Measurements from ENCODE around the gene BABAM1. TPM values are rescaled to one million over a fixed set of nuclear protein-coding genes. Genes with fewer than 3 reads are reported as not detected.

BABAM1 gene
- total RNA-seq, 4 donors from 2014 or later: 54.6 to 66.8 (median 63.7) TPM

GRCh38 chr19:17283504-17283996 is 16.3 kb downstream of the BABAM1 start:
- 100% methylated on average over 4 of the region's 7 CpGs for WGBS
- TF ChIP-seq POLR2A (IDR thresholded peaks at IDR 0.05): no peak
- TF ChIP-seq EP300 (IDR thresholded peaks at IDR 0.05): no peak
- TF ChIP-seq CTCF (IDR thresholded peaks at IDR 0.05): no peak
- TF ChIP-seq POLR2AphosphoS5 (IDR thresholded peaks at IDR 0.05): no peak
- Histone ChIP-seq H3K27ac (no peak overlapping the region), H3K9me3 (no peaks in the 10 kb centered on the region), H3K27me3 (peaks cover 14% of the 10 kb centered on the region), H3K4me3 (no peak overlapping the region), H3K36me3 (peaks cover 4% of the 10 kb centered on the region), H3K4me1 (peaks cover 18% of the 10 kb centered on the region)
- no peak for DNase-seq (ENCODE audit: low spot score in 2 of 2)

GRCh38 chr19:17285415-17286135 is 18.3 kb downstream of the BABAM1 start:
- no peak overlapping the region for H3K27ac ChIP-seq
- no peak for TF ChIP-seq CTCF (IDR thresholded peaks at IDR 0.05)
- TF ChIP-seq POLR2A (IDR thresholded peaks at IDR 0.05): no peak
- no peak for TF ChIP-seq POLR2AphosphoS5 (IDR thresholded peaks at IDR 0.05)
- TF ChIP-seq EP300 (IDR thresholded peaks at IDR 0.05): no peak
- 95% methylated on average over 18 of the region's 18 CpGs for WGBS
- peaks cover 14% of the 10 kb centered on the region for H3K27me3 ChIP-seq
- H3K4me3 ChIP-seq: no peak overlapping the region
- no peaks in the 10 kb centered on the region for H3K36me3 ChIP-seq
- H3K9me3 ChIP-seq: no peaks in the 10 kb centered on the region
- DNase-seq (ENCODE audit: low spot score in 2 of 2): no peak
- H3K4me1 ChIP-seq: peaks cover 18% of the 10 kb centered on the region

GRCh38 chr19:17286263-17286662 is 19.0 kb downstream of the BABAM1 start:
- Histone ChIP-seq H3K4me1 (peaks cover 15% of the 10 kb centered on the region), H3K27ac (no peak overlapping the region), H3K36me3 (no peaks in the 10 kb centered on the region), H3K9me3 (no peaks in the 10 kb centered on the region), H3K4me3 (no peak overlapping the region), H3K27me3 (peaks cover 13% of the 10 kb centered on the region)
- no peak for DNase-seq (ENCODE audit: low spot score in 2 of 2)
- TF ChIP-seq POLR2A (IDR thresholded peaks at IDR 0.05) (no peak), EP300 (IDR thresholded peaks at IDR 0.05) (no peak), POLR2AphosphoS5 (IDR thresholded peaks at IDR 0.05) (no peak), CTCF (IDR thresholded peaks at IDR 0.05) (no peak)
- WGBS: 93% methylated on average over 5 of the region's 11 CpGs

GRCh38 chr19:17286752-17287151 is 19.5 kb downstream of the BABAM1 start:
- no peak for DNase-seq (ENCODE audit: low spot score in 2 of 2)
- no peak for TF ChIP-seq CTCF (IDR thresholded peaks at IDR 0.05)
- TF ChIP-seq EP300 (IDR thresholded peaks at IDR 0.05): no peak
- TF ChIP-seq POLR2AphosphoS5 (IDR thresholded peaks at IDR 0.05): no peak
- no peak for TF ChIP-seq POLR2A (IDR thresholded peaks at IDR 0.05)
- H3K4me3 ChIP-seq: no peak overlapping the region
- no peaks in the 10 kb centered on the region for H3K9me3 ChIP-seq
- peaks cover 10% of the 10 kb centered on the region for H3K4me1 ChIP-seq
- 95% methylated on average over 8 of the region's 9 CpGs for WGBS
- H3K27me3 ChIP-seq: peaks cover 8% of the 10 kb centered on the region
- H3K27ac ChIP-seq: no peak overlapping the region
- no peaks in the 10 kb centered on the region for H3K36me3 ChIP-seq

GRCh38 chr19:17289489-17289888 is 22.2 kb downstream of the BABAM1 start:
- Histone ChIP-seq H3K27ac (no peak overlapping the region), H3K27me3 (no peaks in the 10 kb centered on the region), H3K4me1 (peaks cover 14% of the 10 kb centered on the region), H3K4me3 (no peak overlapping the region), H3K9me3 (no peaks in the 10 kb centered on the region), H3K36me3 (no peaks in the 10 kb centered on the region)
- WGBS: 23% methylated on average over 14 of the region's 22 CpGs
- no peak for DNase-seq (ENCODE audit: low spot score in 2 of 2)
- TF ChIP-seq EP300 (IDR thresholded peaks at IDR 0.05) (no peak), POLR2A (IDR thresholded peaks at IDR 0.05) (no peak), CTCF (IDR thresholded peaks at IDR 0.05) (no peak), POLR2AphosphoS5 (IDR thresholded peaks at IDR 0.05) (no peak)

All from suprapubic skin (tissue), 4 donors.